HG03108 (cell line): ENCODE results near the gene GIMAP8.
A peak's percentile ranks its signal among the peaks of the same experiment; 100 is the strongest.

Experiments
- ATAC-seq: cut with Tn5 transposase; IDR thresholded peaks from one replicate; pipeline ENCODE4 v1.9.1; 2021; ENCODE audit warnings: moderate library complexity; ENCODE audit not compliant: unreplicated experiment

The GIMAP8 gene

GRCh38 chr7:150411606-150412005, 38.8 kb upstream of the GIMAP8 start:
- ATAC-seq, result no peak

- ATAC-seq, result no peak
These were observed 38.4 kb upstream of the GIMAP8 start for GRCh38 chr7:150412016-150412415.

GRCh38 chr7:150412518-150413488, 37.6 kb upstream of the GIMAP8 start:
- no peak for ATAC-seq

- ATAC-seq, result no peak
These were observed 36.8 kb upstream of the GIMAP8 start for GRCh38 chr7:150413640-150414081.

- no peak for ATAC-seq
These were observed 35.0 kb upstream of the GIMAP8 start for GRCh38 chr7:150415161-150416153.

- ATAC-seq, result no peak
These were observed 33.2 kb upstream of the GIMAP8 start for GRCh38 chr7:150417239-150417638.

- no peak for ATAC-seq
These were observed 32.6 kb upstream of the GIMAP8 start for GRCh38 chr7:150417863-150418262.

- no peak for ATAC-seq
These were observed 30.2 kb upstream of the GIMAP8 start for GRCh38 chr7:150420242-150420641.

- ATAC-seq, result peak; percentile 97
These were observed 29.3 kb upstream of the GIMAP8 start for GRCh38 chr7:150420987-150421674.

- no peak for ATAC-seq
These were observed 28.6 kb upstream of the GIMAP8 start for GRCh38 chr7:150421831-150422230.

GRCh38 chr7:150425670-150426069, 24.8 kb upstream of the GIMAP8 start:
- no peak for ATAC-seq

- ATAC-seq, result peak; percentile 66
These were observed 21.6 kb upstream of the GIMAP8 start for GRCh38 chr7:150428671-150429451.

GRCh38 chr7:150429699-150430098, 20.7 kb upstream of the GIMAP8 start:
- ATAC-seq, result no peak

GRCh38 chr7:150430465-150431085, 19.9 kb upstream of the GIMAP8 start:
- ATAC-seq, result no peak

GRCh38 chr7:150431839-150432658, 18.4 kb upstream of the GIMAP8 start:
- ATAC-seq, result no peak

GRCh38 chr7:150432915-150433892, 17.2 kb upstream of the GIMAP8 start:
- ATAC-seq, result peak; percentile 29

GRCh38 chr7:150434240-150434639, 16.2 kb upstream of the GIMAP8 start:
- no peak for ATAC-seq

- peak; percentile 1 for ATAC-seq
These were observed 15.4 kb upstream of the GIMAP8 start for GRCh38 chr7:150435047-150435389.
